C4-2B (cell line): ENCODE measurements around the gene ZBTB8OS.

Source experiments
- ZFX ChIP-seq: fragments of 450-650 bp; IDR thresholded peaks from 2 replicates; pipeline ENCODE4 v1.6.1; 2017
- TF ChIP-seq, protein P1 (sequence below): fragments of 450-650 bp; conservative IDR thresholded peaks from 2 replicates; pipeline ENCODE4 v1.5.1; 2017; ENCODE audit warnings: mild to moderate bottlenecking

DNA sequence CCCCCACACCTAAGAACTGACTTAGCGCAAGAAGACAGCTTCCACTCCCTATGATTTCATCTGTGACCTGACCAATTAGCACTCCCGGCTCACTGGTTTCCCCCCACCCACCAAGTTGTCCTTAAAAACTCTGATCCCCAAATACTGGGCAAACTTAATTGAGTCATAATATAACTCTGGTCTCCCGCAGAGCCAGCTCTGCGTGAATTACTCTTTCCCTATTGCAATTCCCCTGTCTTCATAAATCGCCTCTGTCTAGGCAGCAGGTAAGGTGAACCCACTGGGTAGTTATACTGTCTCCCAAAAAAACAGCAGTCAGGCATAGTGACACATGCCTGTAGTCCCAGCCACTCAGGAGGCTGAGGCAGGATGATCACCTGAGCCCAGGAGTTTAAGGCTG, 36.9 kb downstream of the ZBTB8OS start:
- TF ChIP-seq, protein P1, sequence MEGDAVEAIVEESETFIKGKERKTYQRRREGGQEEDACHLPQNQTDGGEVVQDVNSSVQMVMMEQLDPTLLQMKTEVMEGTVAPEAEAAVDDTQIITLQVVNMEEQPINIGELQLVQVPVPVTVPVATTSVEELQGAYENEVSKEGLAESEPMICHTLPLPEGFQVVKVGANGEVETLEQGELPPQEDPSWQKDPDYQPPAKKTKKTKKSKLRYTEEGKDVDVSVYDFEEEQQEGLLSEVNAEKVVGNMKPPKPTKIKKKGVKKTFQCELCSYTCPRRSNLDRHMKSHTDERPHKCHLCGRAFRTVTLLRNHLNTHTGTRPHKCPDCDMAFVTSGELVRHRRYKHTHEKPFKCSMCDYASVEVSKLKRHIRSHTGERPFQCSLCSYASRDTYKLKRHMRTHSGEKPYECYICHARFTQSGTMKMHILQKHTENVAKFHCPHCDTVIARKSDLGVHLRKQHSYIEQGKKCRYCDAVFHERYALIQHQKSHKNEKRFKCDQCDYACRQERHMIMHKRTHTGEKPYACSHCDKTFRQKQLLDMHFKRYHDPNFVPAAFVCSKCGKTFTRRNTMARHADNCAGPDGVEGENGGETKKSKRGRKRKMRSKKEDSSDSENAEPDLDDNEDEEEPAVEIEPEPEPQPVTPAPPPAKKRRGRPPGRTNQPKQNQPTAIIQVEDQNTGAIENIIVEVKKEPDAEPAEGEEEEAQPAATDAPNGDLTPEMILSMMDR = no peak
- TF ChIP-seq ZFX = no peak
